AG04449 (cell line): Measurements from ENCODE around the gene DGCR2.

Source experiments
- CTCF ChIA-PET: fragments of 350-600 bp; formaldehyde crosslinking; extraction: SDS; loops from one replicate; lab custom pipeline; 2021; ENCODE audit warnings: antibody characterized with exemption; lab: Yijun Ruan, JAX
- POLR2A ChIA-PET: fragments of 400-600, 350-600 bp; formaldehyde crosslinking; extraction: SDS; loops from one replicate; lab custom pipeline; 2020; ENCODE audit warnings: antibody characterized with exemption, inconsistent platforms; lab: Yijun Ruan, JAX
- DNase-seq: peaks from one replicate; pipeline ENCODE4 v3.0.0-alpha.2; 2010; ENCODE audit warnings: low read depth, low spot score
- H3K4me3 ChIP-seq: 2 replicates; pipeline ENCODE4 v1.5.1; 2011; ENCODE audit warnings: low read depth, mild to moderate bottlenecking, control low read depth, low read length
- CTCF ChIP-seq: IDR thresholded peaks from one replicate; pipeline ENCODE4 v1.5.1; 2011; ENCODE audit warnings: mild to moderate bottlenecking, moderate library complexity, low read length, control low read depth, inconsistent platforms; ENCODE audit not compliant: insufficient read depth; ENCODE audit errors: missing control alignments

Gene DGCR2

GRCh38 chr22:19122752-19123492 is 710 bp upstream of the DGCR2 start:
- ChIA-PET CTCF (interaction anchor here (1.2 to 2.0 kb wide), 3 partner anchors 22 to 33 kb away, joined by 3 to 9 read pairs (median 4); partner anchors contain the start of gene ESS2), POLR2A (interaction anchor here (1.5 to 2.2 kb wide), 2 partner anchors 12 to 21 kb away, joined by 4 to 12 read pairs; partner anchors contain the start of gene ESS2)
- DNase-seq = no peak
- peak overlapping the region; percentile 61 for H3K4me3 ChIP-seq
- no peak for TF ChIP-seq CTCF

- DNase-seq = no peak
- ChIA-PET CTCF (interaction anchor here (0.6 to 2.0 kb wide), 3 partner anchors 11 to 34 kb away, joined by 3 to 9 read pairs (median 4); partner anchors contain the start of gene ESS2), POLR2A (interaction anchor here (1.0 to 2.2 kb wide), 3 partner anchors 10 to 22 kb away, joined by 3 to 12 read pairs (median 4); partner anchors contain the start of gene ESS2)
- TF ChIP-seq CTCF = no peak
- H3K4me3 ChIP-seq = peak overlapping the region; percentile 90
These were observed 525 bp downstream of the DGCR2 start for GRCh38 chr22:19121631-19122142.

GRCh38 chr22:19120829-19121630 is 1.2 kb downstream of the DGCR2 start:
- ChIA-PET CTCF (interaction anchor here (0.6 to 1.6 kb wide), 2 partner anchors 11 to 34 kb away, joined by 3 to 4 read pairs; no protein-coding TSS in a partner anchor), POLR2A (interaction anchor here (1.0 to 2.2 kb wide), 3 partner anchors 10 to 23 kb away, joined by 3 to 12 read pairs (median 4); partner anchors contain the start of gene ESS2)
- TF ChIP-seq CTCF = no peak
- no peak for DNase-seq
- peak overlapping the region; percentile 90 for H3K4me3 ChIP-seq

GRCh38 chr22:19119949-19120348 is 2.3 kb downstream of the DGCR2 start:
- DNase-seq = no peak
- no peak overlapping the region for H3K4me3 ChIP-seq
- ChIA-PET POLR2A (no interaction called here), CTCF (no interaction called here)
- TF ChIP-seq CTCF = no peak

GRCh38 chr22:19118329-19118880 is 3.8 kb downstream of the DGCR2 start:
- no peak overlapping the region for H3K4me3 ChIP-seq
- CTCF ChIA-PET = interaction anchor here (1.0 to 1.8 kb wide), 3 partner anchors 10 to 37 kb away, joined by 3 to 6 read pairs (median 3); partner anchors contain the start of gene ESS2
- POLR2A ChIA-PET = interaction anchor here (0.6 kb wide), 1 partner anchor 28 kb away, joined by 3 read pairs; no protein-coding TSS in a partner anchor
- DNase-seq = no peak
- no peak for TF ChIP-seq CTCF
